Liver (tissue), 9 donors: ENCODE data around the gene DNAJC11. TPM values are rescaled to one million over a fixed set of nuclear protein-coding genes. Genes with fewer than 3 reads are reported as not detected.

Experiments used
- DNase-seq: peaks from one replicate; pipeline ENCODE4 v3.0.0-alpha.2; 2017; ENCODE audit warnings: low spot score
- H3K27ac ChIP-seq, 2 donors: one replicate each; pipeline ENCODE4 v1.7.0; 2013; ENCODE audit warnings: inconsistent platforms in 2 of 2, low read length in 2 of 2, control low read depth in 1 of 2, low read depth in 1 of 2, mild to moderate bottlenecking in 1 of 2
- H3K27me3 ChIP-seq, 4 donors: one replicate each; pipeline versions ENCODE4 v1.6.1 to v1.7.0; 2013; ENCODE audit warnings: low read length in 3 of 4, inconsistent platforms in 1 of 4, mild to moderate bottlenecking in 1 of 4, moderate library complexity in 1 of 4; ENCODE audit not compliant: control insufficient read depth in 4 of 4, insufficient read depth in 4 of 4
- H3K36me3 ChIP-seq, 4 donors: one replicate each; pipeline versions ENCODE4 v1.6.1 to v1.7.0; 2013; ENCODE audit warnings: low read length in 3 of 4, mild to moderate bottlenecking in 3 of 4, low read depth in 1 of 4, moderate library complexity in 1 of 4; ENCODE audit not compliant: control insufficient read depth in 4 of 4, insufficient read depth in 3 of 4
- H3K4me1 ChIP-seq, 4 donors: one replicate each; pipeline versions ENCODE4 v1.6.1 to v1.7.0; 2013; ENCODE audit warnings: low read length in 3 of 4, mild to moderate bottlenecking in 3 of 4, moderate library complexity in 1 of 4; ENCODE audit not compliant: control insufficient read depth in 4 of 4, insufficient read depth in 4 of 4
- H3K4me3 ChIP-seq, 3 donors: one replicate each; pipeline versions ENCODE4 v1.6.1 to v1.7.0; 2013; ENCODE audit warnings: low read length in 3 of 3, control low read depth in 1 of 3, low read depth in 1 of 3, mild to moderate bottlenecking in 1 of 3
- H3K9ac ChIP-seq, 2 donors: one replicate each; pipeline ENCODE4 v1.7.0; 2013; ENCODE audit warnings: low read length in 2 of 2, mild to moderate bottlenecking in 2 of 2, moderate library complexity in 2 of 2, control low read depth in 1 of 2, low read depth in 1 of 2
- H3K9me3 ChIP-seq, 4 donors: one replicate each; pipeline versions ENCODE4 v1.6.1 to v1.7.0; 2013; ENCODE audit warnings: low read length in 3 of 4; ENCODE audit not compliant: control insufficient read depth in 4 of 4
- ATF3 ChIP-seq: IDR thresholded peaks from 2 replicates; pipeline ENCODE4 v1.6.1; 2016; ENCODE audit warnings: antibody characterized with exemption
- CTCF ChIP-seq: fragments of 150-350 bp; IDR thresholded peaks from 2 replicates; pipeline ENCODE4 v1.5.1; 2017; ENCODE audit warnings: improper control_type of control experiment, low read depth, low read length; ENCODE audit not compliant: missing input control
- EGR1 ChIP-seq, 2 donors: IDR thresholded peaks; 2 replicates each; pipeline ENCODE4 v1.6.1; 2016 to 2018; ENCODE audit warnings: antibody characterized with exemption in 2 of 2, low read depth in 2 of 2
- FOXA1 ChIP-seq: IDR thresholded peaks from 2 replicates; pipeline ENCODE4 v1.6.1; 2016; ENCODE audit warnings: antibody characterized with exemption
- FOXA2 ChIP-seq: IDR thresholded peaks from 2 replicates; pipeline ENCODE4 v1.6.1; 2016; ENCODE audit warnings: antibody characterized with exemption
- GABPA ChIP-seq, 2 donors: IDR thresholded peaks in 1 of 2; conservative IDR thresholded peaks in 1 of 2; 2 replicates each; pipeline ENCODE4 v1.6.1; 2016; ENCODE audit warnings: antibody characterized with exemption in 2 of 2, mild to moderate bottlenecking in 1 of 2, moderate library complexity in 1 of 2
- HNF4A ChIP-seq, 2 donors: conservative IDR thresholded peaks; 2 replicates each; pipeline ENCODE4 v1.6.1; 2016; ENCODE audit warnings: antibody characterized with exemption in 2 of 2, mild to moderate bottlenecking in 2 of 2
- HNF4G ChIP-seq: IDR thresholded peaks from 2 replicates; pipeline ENCODE4 v1.6.1; 2016; ENCODE audit warnings: antibody characterized with exemption
- JUND ChIP-seq, 2 donors: IDR thresholded peaks; 2 replicates each; pipeline ENCODE4 v1.6.1; 2016; ENCODE audit warnings: antibody characterized with exemption in 2 of 2
- MAX ChIP-seq: IDR thresholded peaks from 2 replicates; pipeline ENCODE4 v1.6.1; 2016; ENCODE audit warnings: antibody characterized with exemption
- NR2F2 ChIP-seq: IDR thresholded peaks from 2 replicates; pipeline ENCODE4 v1.6.1; 2016; ENCODE audit warnings: antibody characterized with exemption
- RAD21 ChIP-seq, 2 donors: IDR thresholded peaks; 2 replicates each; pipeline ENCODE4 v1.6.1; 2016; ENCODE audit warnings: antibody characterized with exemption in 2 of 2, mild to moderate bottlenecking in 2 of 2
- REST ChIP-seq: IDR thresholded peaks from 2 replicates; pipeline ENCODE4 v1.6.1; 2016; ENCODE audit warnings: antibody characterized with exemption, mild to moderate bottlenecking
- RXRA ChIP-seq, 2 donors: IDR thresholded peaks; 2 replicates each; pipeline ENCODE4 v1.6.1; 2017 to 2018; ENCODE audit warnings: antibody characterized with exemption in 2 of 2, mild to moderate bottlenecking in 1 of 2
- SP1 ChIP-seq: IDR thresholded peaks from 2 replicates; pipeline ENCODE4 v1.6.1; 2018; ENCODE audit warnings: antibody characterized with exemption, mild to moderate bottlenecking
- TAF1 ChIP-seq: conservative IDR thresholded peaks from 2 replicates; pipeline ENCODE4 v1.6.1; 2016; ENCODE audit warnings: antibody characterized with exemption, mild to moderate bottlenecking
- YY1 ChIP-seq: IDR thresholded peaks from 2 replicates; pipeline ENCODE4 v1.6.1; 2016; ENCODE audit warnings: antibody characterized with exemption, mild to moderate bottlenecking
- ZBTB33 ChIP-seq: IDR thresholded peaks from 2 replicates; pipeline ENCODE4 v1.6.1; 2016; ENCODE audit warnings: antibody characterized with exemption
- WGBS: extraction: QIAGEN DNeasy Blood & Tissue Kit; methylation state at CpG from one replicate; pipeline ENCODE4 v1.1.7; 2013; 5-methylcytosine and 5-hydroxymethylcytosine counted together
- polyA plus RNA-seq, 2 donors: library from polyadenylated mRNA; stranded (reverse) in 1 of 2; unstranded in 1 of 2; fragments of 200-250 nt in 1 of 2; fragments of >200 nt in 1 of 2; fragmentation: Nextera tagmentation in 1 of 2; extraction: Ambion mirVana in 1 of 2; gene quantifications; one replicate each; pipeline versions ENCODE4 v1.2.1 to v1.2.3, GENCODE V29; 2013 to 2015
- total RNA-seq, 2 donors: library from RNA; depleted of rRNA; stranded (reverse); fragments of >200 nt; gene quantifications; one replicate each; pipeline ENCODE4 v1.2.3, GENCODE V29; 2014
- donor health status: healthy.
- donor health status: healthy.
- donor health status: healthy.
- donor health status: healthy.
- donor health status: healthy.

DNAJC11 gene
- total and polyA plus RNA-seq, 4 donors: 16.5 to 36.1 (median 23.8) TPM

GRCh38 chr1:6724517-6725141, 23.0 kb upstream of the DNAJC11 start (continued):
- TF ChIP-seq CTCF (no peak), JUND (IDR thresholded peaks at IDR 0.05) (no peak), SP1 (no peak), GABPA (IDR thresholded peaks at IDR 0.05 in 1 of 2, conservative IDR thresholded peaks at IDR 0.05 in 1 of 2) (no peak), FOXA2 (no peak)

GRCh38 chr1:6723621-6724428, 22.2 kb upstream of the DNAJC11 start:
- no peak overlapping the region for H3K4me3 ChIP-seq
- H3K9ac ChIP-seq: no peak overlapping the region
- TF ChIP-seq JUND (IDR thresholded peaks at IDR 0.05) (no peak), RAD21 (IDR thresholded peaks at IDR 0.05) (no peak), TAF1 (no peak)
- no peak overlapping the region for H3K27ac ChIP-seq
- H3K9me3 ChIP-seq: no peaks in the 10 kb centered on the region
- no peak for DNase-seq
- no peaks in the 10 kb centered on the region for H3K36me3 ChIP-seq
- 77% methylated on average over 17 of the region's 17 CpGs for WGBS
- H3K4me1 ChIP-seq: no peaks in the 10 kb centered on the region
- no peaks in the 10 kb centered on the region for H3K27me3 ChIP-seq

GRCh38 chr1:6711174-6711573, 9.6 kb upstream of the DNAJC11 start:
- Histone ChIP-seq H3K27me3 (no peaks in the 10 kb centered on the region), H3K9me3 (peaks cover 0 to 7% (median 1%) of the 10 kb centered on the region in 4 donors), H3K36me3 (no peaks in the 10 kb centered on the region), H3K4me1 (no peaks in the 10 kb centered on the region), H3K9ac (no peak overlapping the region), H3K4me3 (no peak overlapping the region), H3K27ac (no peak overlapping the region)
- WGBS: 73% methylated on average over 1 of the region's 1 CpG
- no peak for DNase-seq
- TF ChIP-seq EGR1 (IDR thresholded peaks at IDR 0.05; ENCODE audit: low read depth in 2 of 2) (no peak), REST (no peak), RAD21 (IDR thresholded peaks at IDR 0.05) (no peak), ZBTB33 (no peak), ATF3 (no peak), GABPA (IDR thresholded peaks at IDR 0.05 in 1 of 2, conservative IDR thresholded peaks at IDR 0.05 in 1 of 2) (no peak), JUND (IDR thresholded peaks at IDR 0.05) (no peak), HNF4A (conservative IDR thresholded peaks at IDR 0.05) (no peak), CTCF (no peak), FOXA1 (no peak), YY1 (no peak), HNF4G (no peak), NR2F2 (no peak), TAF1 (no peak), FOXA2 (no peak), RXRA (IDR thresholded peaks at IDR 0.05) (no peak), MAX (no peak), SP1 (no peak)
